Esophagus (tissue), 2 donors: ENCODE results near the gene CYB561. TPM values are rescaled to one million over a fixed set of nuclear protein-coding genes. Genes with fewer than 3 reads are reported as not detected.

Experiments
- H3K27ac ChIP-seq, 2 donors: one replicate each; pipeline ENCODE4 v1.5.1; 2013; ENCODE audit warnings: low read depth in 2 of 2, mild to moderate bottlenecking in 2 of 2, inconsistent platforms in 1 of 2, low read length in 1 of 2, moderate library complexity in 1 of 2
- H3K27me3 ChIP-seq, 2 donors: one replicate each; pipeline ENCODE4 v1.6.1; 2013; ENCODE audit warnings: low read length in 2 of 2, control low read depth in 1 of 2, mild to moderate bottlenecking in 1 of 2; ENCODE audit not compliant: insufficient read depth in 2 of 2, control insufficient read depth in 1 of 2
- H3K36me3 ChIP-seq, 2 donors: one replicate each; pipeline ENCODE4 v1.6.1; 2013; ENCODE audit warnings: low read length in 1 of 2; ENCODE audit not compliant: control insufficient read depth in 2 of 2, insufficient read depth in 2 of 2
- H3K4me1 ChIP-seq, 2 donors: one replicate each; pipeline ENCODE4 v1.6.1; 2013; ENCODE audit warnings: low read length in 1 of 2; ENCODE audit not compliant: control insufficient read depth in 2 of 2, insufficient read depth in 2 of 2
- H3K4me3 ChIP-seq, 2 donors: one replicate each; pipeline ENCODE4 v1.5.1; 2013; ENCODE audit warnings: low read length in 2 of 2, mild to moderate bottlenecking in 2 of 2, low read depth in 1 of 2, moderate library complexity in 1 of 2
- H3K9me3 ChIP-seq, 2 donors: one replicate each; pipeline ENCODE4 v1.6.1; 2013; ENCODE audit warnings: mild to moderate bottlenecking in 2 of 2, low read depth in 1 of 2, low read length in 1 of 2, moderate library complexity in 1 of 2; ENCODE audit not compliant: control insufficient read depth in 2 of 2, insufficient read depth in 1 of 2
- WGBS, 2 donors: extraction: QIAGEN DNeasy Blood & Tissue Kit; methylation state at CpG; one replicate each; pipeline ENCODE4 v1.1.7; 2013; 5-methylcytosine and 5-hydroxymethylcytosine counted together
- polyA plus RNA-seq, 2 donors: library from polyadenylated mRNA; stranded (reverse); fragments of 200-250 nt; gene quantifications; one replicate each; pipeline ENCODE4 v1.2.3, GENCODE V29; 2013
- donor health status: healthy with polysubstance abuse.
- donor health status: Bipolar disorder and iron deficiency.

The CYB561 gene
- polyA plus RNA-seq, 2 donors, result 35.0 to 45.6 TPM

GRCh38 chr17:63480192-63480784 is 34.2 kb upstream of the CYB561 start:
- Histone ChIP-seq H3K27me3 (no peaks in the 10 kb centered on the region), H3K4me1 (peaks cover 7 to 15% of the 10 kb centered on the region in 2 donors), H3K36me3 (no peaks in the 10 kb centered on the region), H3K9me3 (no peaks in the 10 kb centered on the region), H3K27ac (no peak overlapping the region), H3K4me3 (no peak overlapping the region)
- 89 to 90% methylated on average over 21 of the region's 21 CpGs for WGBS, 2 donors

- no peak overlapping the region for H3K4me3 ChIP-seq
- H3K36me3 ChIP-seq, result no peaks in the 10 kb centered on the region
- peaks cover 7 to 15% of the 10 kb centered on the region in 2 donors for H3K4me1 ChIP-seq
- no peaks in the 10 kb centered on the region for H3K9me3 ChIP-seq
- 79 to 81% methylated on average over 16 to 17 of the region's 17 CpGs for WGBS, 2 donors
- H3K27me3 ChIP-seq, result no peaks in the 10 kb centered on the region
- H3K27ac ChIP-seq, result no peak overlapping the region
Observed at GRCh38 chr17:63479495-63480184, 33.5 kb upstream of the CYB561 start.

GRCh38 chr17:63478814-63479494 is 32.8 kb upstream of the CYB561 start:
- WGBS, 2 donors, result 42 to 45% methylated on average over 16 of the region's 16 CpGs
- H3K9me3 ChIP-seq, result no peaks in the 10 kb centered on the region
- no peaks in the 10 kb centered on the region for H3K27me3 ChIP-seq
- H3K4me1 ChIP-seq, result peaks cover 7 to 15% of the 10 kb centered on the region in 2 donors
- no peak overlapping the region for H3K4me3 ChIP-seq
- no peak overlapping the region for H3K27ac ChIP-seq
- H3K36me3 ChIP-seq, result no peaks in the 10 kb centered on the region

- no peak overlapping the region for H3K27ac ChIP-seq
- H3K9me3 ChIP-seq, result no peaks in the 10 kb centered on the region
- 11 to 17% methylated on average over 34 to 44 of the region's 44 CpGs for WGBS, 2 donors
- H3K4me3 ChIP-seq, result peak overlapping the region; percentile 7 to 44
- H3K4me1 ChIP-seq, result peaks cover 7 to 15% of the 10 kb centered on the region in 2 donors
- H3K27me3 ChIP-seq, result no peaks in the 10 kb centered on the region
- H3K36me3 ChIP-seq, result no peaks in the 10 kb centered on the region
Observed at GRCh38 chr17:63477480-63478440, 31.7 kb upstream of the CYB561 start.

- Histone ChIP-seq H3K4me3 (peak within 1 kb of the TSS; percentile 33 to 44), H3K36me3 (no peaks in the 10 kb centered on the region), H3K4me1 (peaks cover 7 to 15% of the 10 kb centered on the region in 2 donors), H3K27ac (no peak within 1 kb of the TSS), H3K27me3 (no peaks in the 10 kb centered on the region), H3K9me3 (no peaks in the 10 kb centered on the region)
- WGBS, 2 donors, result 0 to 1% methylated on average over 56 to 78 of the region's 78 CpGs
Observed at GRCh38 chr17:63476854-63477479, 30.9 kb upstream of the CYB561 start, which contains the start of gene ACE. Gene ACE, plus strand, starts transcription at chr17:63477061. Its CDS starts 34 bp downstream, at chr17:63477095.

- WGBS, 2 donors, result 2 to 7% methylated on average over 33 to 36 of the region's 36 CpGs
- no peak overlapping the region for H3K27ac ChIP-seq
- H3K4me1 ChIP-seq, result peaks cover 7 to 15% of the 10 kb centered on the region in 2 donors
- H3K27me3 ChIP-seq, result no peaks in the 10 kb centered on the region
- H3K9me3 ChIP-seq, result no peaks in the 10 kb centered on the region
- peak overlapping the region; percentile 33 to 44 for H3K4me3 ChIP-seq
- no peaks in the 10 kb centered on the region for H3K36me3 ChIP-seq
Observed at GRCh38 chr17:63476459-63476853, 30.4 kb upstream of the CYB561 start.

GRCh38 chr17:63475491-63476412 is 29.6 kb upstream of the CYB561 start:
- H3K4me1 ChIP-seq, result peaks cover 7 to 15% of the 10 kb centered on the region in 2 donors
- no peaks in the 10 kb centered on the region for H3K36me3 ChIP-seq
- no peak overlapping the region for H3K4me3 ChIP-seq
- no peak overlapping the region for H3K27ac ChIP-seq
- no peaks in the 10 kb centered on the region for H3K9me3 ChIP-seq
- no peaks in the 10 kb centered on the region for H3K27me3 ChIP-seq
- 67 to 69% methylated on average over 25 to 28 of the region's 28 CpGs for WGBS, 2 donors
